ENCODE measurements around the gene EDRF1.

EDRF1 gene

GRCh38 chr10:125774581-125775191 lies 55.2 kb downstream of the EDRF1 start:
- no peak for DNase-seq (ENCODE audit: insufficient read length, low spot score)
- no peak for FAIRE-seq
- TF ChIP-seq, protein P1, sequence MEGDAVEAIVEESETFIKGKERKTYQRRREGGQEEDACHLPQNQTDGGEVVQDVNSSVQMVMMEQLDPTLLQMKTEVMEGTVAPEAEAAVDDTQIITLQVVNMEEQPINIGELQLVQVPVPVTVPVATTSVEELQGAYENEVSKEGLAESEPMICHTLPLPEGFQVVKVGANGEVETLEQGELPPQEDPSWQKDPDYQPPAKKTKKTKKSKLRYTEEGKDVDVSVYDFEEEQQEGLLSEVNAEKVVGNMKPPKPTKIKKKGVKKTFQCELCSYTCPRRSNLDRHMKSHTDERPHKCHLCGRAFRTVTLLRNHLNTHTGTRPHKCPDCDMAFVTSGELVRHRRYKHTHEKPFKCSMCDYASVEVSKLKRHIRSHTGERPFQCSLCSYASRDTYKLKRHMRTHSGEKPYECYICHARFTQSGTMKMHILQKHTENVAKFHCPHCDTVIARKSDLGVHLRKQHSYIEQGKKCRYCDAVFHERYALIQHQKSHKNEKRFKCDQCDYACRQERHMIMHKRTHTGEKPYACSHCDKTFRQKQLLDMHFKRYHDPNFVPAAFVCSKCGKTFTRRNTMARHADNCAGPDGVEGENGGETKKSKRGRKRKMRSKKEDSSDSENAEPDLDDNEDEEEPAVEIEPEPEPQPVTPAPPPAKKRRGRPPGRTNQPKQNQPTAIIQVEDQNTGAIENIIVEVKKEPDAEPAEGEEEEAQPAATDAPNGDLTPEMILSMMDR (IDR thresholded peaks at IDR 0.05; ENCODE audit: insufficient read depth, missing control alignments) = no peak

DNA sequence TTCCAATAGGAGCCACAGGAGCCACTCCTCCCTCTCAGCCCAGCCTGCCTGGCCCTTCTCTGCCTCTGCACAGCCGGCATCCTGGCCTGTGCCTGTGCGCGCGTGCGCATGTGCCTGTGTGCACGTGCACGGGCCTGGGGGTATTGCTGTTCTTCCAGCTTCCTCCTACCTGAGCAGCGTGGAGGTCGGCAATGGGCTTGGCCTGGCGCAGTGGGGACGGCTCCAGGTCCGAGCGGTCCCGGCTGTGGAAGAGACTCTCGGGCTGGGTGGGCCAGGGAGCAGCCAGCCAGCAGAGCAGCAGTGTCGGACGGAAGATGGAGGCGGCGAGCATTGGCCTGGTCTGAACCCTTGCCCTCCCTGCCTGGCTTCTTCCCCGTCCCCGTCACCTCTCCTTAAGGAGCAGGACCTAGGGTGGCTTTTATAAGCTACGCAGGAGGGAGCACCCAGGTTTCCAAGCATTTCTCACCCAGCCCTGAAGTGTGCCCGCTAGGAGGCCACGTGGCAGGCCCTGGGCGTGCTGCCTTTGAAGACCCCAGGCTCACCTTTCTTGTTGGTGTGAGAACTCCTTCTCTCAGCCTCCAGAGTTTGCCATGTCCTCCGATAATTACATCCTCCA lies 56.1 kb downstream of the EDRF1 start, which contains the start of gene MMP21:
Gene MMP21 (minus strand): TSS at position 331 of the 616 bp plus-strand sequence. CDS start 0 bp downstream, at position 331.
- DNase-seq (ENCODE audit: insufficient read length, low spot score) (no peak), FAIRE-seq (no peak)
- TF ChIP-seq, protein P1 (IDR thresholded peaks at IDR 0.05; ENCODE audit: insufficient read depth, missing control alignments) = no peak

DNA sequence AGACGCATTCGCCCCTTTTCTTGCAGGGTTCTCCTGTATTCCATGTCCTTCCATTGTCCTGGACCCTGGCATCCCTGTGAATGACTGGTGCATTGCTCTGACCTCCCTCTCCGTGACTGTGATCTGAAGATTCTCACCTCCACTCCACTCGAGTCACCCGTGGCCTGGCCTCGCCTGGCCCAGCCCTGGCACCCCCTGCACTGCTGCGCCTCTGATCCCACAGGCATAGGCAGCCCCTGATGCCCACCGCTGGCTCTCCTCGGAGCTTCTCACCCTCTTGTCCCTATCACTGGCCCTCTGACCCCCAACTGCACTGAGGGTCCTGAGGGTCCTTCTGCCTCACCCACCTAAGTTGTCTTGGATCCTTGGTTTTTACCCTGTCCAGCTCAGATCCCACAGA lies 58.3 kb downstream of the EDRF1 start:
- TF ChIP-seq, protein P1 (IDR thresholded peaks at IDR 0.05; ENCODE audit: insufficient read depth, missing control alignments) = no peak
- no peak for DNase-seq (ENCODE audit: insufficient read length, low spot score)
- FAIRE-seq = no peak

DNA sequence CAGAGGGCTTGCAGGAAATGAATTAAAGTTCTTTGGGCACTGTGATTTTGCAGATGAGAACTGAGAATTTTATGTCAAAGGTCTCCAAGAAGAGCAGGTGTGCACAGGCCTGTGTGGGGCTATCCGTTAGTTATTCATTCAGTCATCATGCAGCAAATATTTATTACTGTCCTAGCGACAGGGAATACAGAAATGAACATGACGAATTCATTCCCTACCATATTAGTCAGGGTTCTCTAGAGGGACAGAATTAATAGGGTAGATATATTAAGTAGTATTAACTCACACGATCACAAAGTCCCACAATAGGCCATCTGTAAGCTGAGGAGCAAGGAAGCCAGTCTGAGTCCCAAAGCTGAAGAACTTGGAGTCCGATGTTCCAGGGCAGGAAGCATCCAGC lies 59.0 kb downstream of the EDRF1 start:
- DNase-seq (ENCODE audit: insufficient read length, low spot score) = no peak
- TF ChIP-seq, protein P1 (IDR thresholded peaks at IDR 0.05; ENCODE audit: insufficient read depth, missing control alignments) = no peak
- no peak for FAIRE-seq

DNA sequence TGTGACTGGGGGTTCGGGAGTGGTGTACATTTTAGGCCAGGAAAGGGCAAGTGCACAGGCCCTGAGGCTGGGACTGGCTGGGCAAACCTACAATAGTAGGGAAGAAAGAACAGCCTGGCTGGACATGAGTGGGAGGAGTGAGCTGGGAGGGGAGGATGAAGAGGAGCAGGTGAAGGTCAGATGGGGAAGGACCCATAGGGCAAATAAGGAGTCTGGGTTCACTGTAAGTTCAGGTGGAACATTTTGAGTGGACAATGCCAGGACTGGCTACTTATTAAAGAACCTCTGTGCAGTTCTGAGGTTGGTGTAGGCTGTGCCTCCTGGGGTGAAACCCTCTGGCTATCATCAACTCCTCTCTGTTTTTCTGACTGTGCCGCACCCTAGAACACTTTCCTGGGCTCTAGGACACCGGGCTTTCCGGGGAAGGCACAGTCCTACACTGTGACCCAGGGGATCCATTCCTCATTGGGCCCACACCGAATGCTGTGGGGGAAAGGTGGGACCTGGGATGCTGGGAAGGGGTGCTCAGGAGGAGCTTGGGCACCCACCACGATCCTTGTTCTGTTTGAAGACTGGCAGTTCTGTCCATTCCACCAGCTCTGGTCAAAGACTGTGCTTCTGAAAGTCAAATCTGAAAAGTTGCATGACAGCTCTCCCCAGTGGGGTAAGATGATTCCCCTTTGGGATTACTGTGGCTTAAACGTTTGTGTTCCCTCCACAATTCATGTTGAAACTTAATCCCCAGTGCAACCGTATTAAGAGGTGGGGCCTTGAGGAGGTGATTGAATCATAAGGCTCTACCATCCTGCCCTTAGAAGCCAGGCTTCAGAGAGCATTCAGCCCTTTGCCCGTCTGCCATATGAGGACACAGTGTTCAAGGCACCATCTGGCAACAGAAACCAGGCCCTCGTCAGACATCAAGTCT lies 60.2 kb downstream of the EDRF1 start:
- TF ChIP-seq, protein P1 (IDR thresholded peaks at IDR 0.05; ENCODE audit: insufficient read depth, missing control alignments) = no peak
- no peak for FAIRE-seq

DNA sequence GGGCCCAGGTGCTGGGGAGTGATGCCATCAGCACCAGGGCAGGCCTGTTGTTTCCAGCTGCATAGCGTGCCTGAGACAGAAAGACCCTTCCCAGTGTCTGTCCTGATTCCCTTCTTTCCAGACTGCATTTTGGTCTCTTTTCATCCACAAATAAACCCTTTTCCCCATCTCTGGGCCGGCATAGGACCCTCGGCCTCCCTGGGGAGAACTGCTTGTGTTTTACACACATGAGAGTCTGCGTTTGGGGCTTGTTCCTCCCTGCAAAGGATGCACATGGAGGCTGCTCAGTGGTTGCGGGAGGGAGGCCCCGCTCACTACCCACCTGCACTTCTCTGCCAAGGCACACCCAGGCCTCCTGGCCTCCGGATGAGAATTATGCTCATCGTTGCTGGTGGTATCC lies 61.9 kb downstream of the EDRF1 start:
- DNase-seq (ENCODE audit: insufficient read length, low spot score) (no peak), FAIRE-seq (no peak)
- TF ChIP-seq, protein P1 (IDR thresholded peaks at IDR 0.05; ENCODE audit: insufficient read depth, missing control alignments) = no peak

More for the DNA sequence above, 60.2 kb downstream of the EDRF1 start:
- no peak for DNase-seq (ENCODE audit: insufficient read length, low spot score)
